SK-N-SH treated with all-trans-retinoic acid at 6 μM for 48 hours (cell line): ENCODE data around the gene IP6K3.

ENCODE experiments used
- ARNTL ChIP-seq: fragments of 450-650 bp; formaldehyde crosslinking; IDR thresholded peaks from 2 replicates; pipeline ENCODE4 v1.5.0; 2020; ENCODE audit warnings: low read depth, mild to moderate bottlenecking, moderate library complexity, borderline replicate concordance
- CSDC2 ChIP-seq: fragments of 250-450 bp; sonication (Bioruptor Pico); IDR thresholded peaks from 2 replicates; pipeline ENCODE4 v1.5.0; 2020; ENCODE audit warnings: mild to moderate bottlenecking, moderate library complexity
- GLIS3 ChIP-seq: fragments of 250-450 bp; sonication (Bioruptor Pico); IDR thresholded peaks from 2 replicates; pipeline ENCODE4 v1.5.0; 2020; ENCODE audit warnings: mild to moderate bottlenecking, moderate library complexity
- PPARA ChIP-seq: fragments of 250-450 bp; sonication (Bioruptor Pico); IDR thresholded peaks from 2 replicates; pipeline ENCODE4 v1.5.0; 2020; ENCODE audit warnings: mild to moderate bottlenecking, borderline replicate concordance
- ZFP3 ChIP-seq: fragments of 250-450 bp; sonication (Bioruptor Pico); IDR thresholded peaks from 2 replicates; pipeline ENCODE4 v1.5.0; 2020; ENCODE audit warnings: mild to moderate bottlenecking, moderate library complexity
- ZFP30 ChIP-seq: fragments of 450-650 bp; formaldehyde crosslinking; IDR thresholded peaks from 2 replicates; pipeline ENCODE4 v1.5.0; 2022; ENCODE audit warnings: mild to moderate bottlenecking, moderate library complexity
- TF ChIP-seq, protein P1 (sequence below): fragments of 250-450 bp; sonication (Bioruptor Pico); IDR thresholded peaks from 2 replicates; pipeline ENCODE4 v1.5.1; 2021; ENCODE audit warnings: mild to moderate bottlenecking, moderate library complexity
- TF ChIP-seq, protein P2 (sequence below): fragments of 250-450 bp; sonication (Bioruptor Pico); IDR thresholded peaks from 2 replicates; pipeline ENCODE4 v1.8.0; 2020; ENCODE audit warnings: mild to moderate bottlenecking, moderate library complexity, borderline replicate concordance
- TF ChIP-seq, protein P3 (sequence below): fragments of 250-450 bp; sonication (Bioruptor Pico); IDR thresholded peaks from 2 replicates; pipeline ENCODE4 v1.8.0; 2021; ENCODE audit warnings: low read depth, mild to moderate bottlenecking, moderate library complexity, borderline replicate concordance

DNA sequence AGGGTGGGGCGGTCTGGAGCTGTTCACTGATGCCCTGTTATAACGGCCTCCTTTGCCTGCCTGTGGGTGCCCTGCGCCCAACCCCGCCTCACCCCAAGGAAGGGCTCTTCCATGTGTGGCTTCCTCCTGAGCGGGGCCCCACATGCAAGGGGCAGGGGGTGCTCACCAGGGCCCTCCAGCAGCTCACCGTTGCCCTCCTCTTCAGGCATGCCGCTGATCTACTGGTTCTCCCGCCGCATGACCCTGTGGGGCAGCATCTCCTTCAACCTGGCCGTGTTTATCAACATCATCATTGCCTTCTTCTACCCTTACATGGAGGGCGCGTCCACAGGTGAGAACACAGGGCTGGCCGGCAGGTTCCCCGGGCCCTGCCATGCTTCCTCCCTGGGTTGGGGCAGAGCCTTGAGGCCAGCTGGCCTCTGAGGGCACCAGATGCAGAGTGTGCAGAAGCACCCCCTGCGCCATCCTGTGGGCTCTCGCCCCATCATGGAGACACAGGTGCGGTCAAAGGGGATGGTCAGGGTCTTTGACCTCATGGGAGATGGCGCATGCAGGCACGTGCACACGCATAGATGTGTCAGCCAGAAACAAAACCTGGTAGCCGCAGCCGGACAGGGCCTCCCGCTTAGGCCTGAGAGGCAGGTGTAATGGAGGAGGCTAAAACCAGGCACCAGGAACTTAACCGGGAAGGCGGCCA is 58.1 kb downstream of the IP6K3 start:
- TF ChIP-seq, protein P1, sequence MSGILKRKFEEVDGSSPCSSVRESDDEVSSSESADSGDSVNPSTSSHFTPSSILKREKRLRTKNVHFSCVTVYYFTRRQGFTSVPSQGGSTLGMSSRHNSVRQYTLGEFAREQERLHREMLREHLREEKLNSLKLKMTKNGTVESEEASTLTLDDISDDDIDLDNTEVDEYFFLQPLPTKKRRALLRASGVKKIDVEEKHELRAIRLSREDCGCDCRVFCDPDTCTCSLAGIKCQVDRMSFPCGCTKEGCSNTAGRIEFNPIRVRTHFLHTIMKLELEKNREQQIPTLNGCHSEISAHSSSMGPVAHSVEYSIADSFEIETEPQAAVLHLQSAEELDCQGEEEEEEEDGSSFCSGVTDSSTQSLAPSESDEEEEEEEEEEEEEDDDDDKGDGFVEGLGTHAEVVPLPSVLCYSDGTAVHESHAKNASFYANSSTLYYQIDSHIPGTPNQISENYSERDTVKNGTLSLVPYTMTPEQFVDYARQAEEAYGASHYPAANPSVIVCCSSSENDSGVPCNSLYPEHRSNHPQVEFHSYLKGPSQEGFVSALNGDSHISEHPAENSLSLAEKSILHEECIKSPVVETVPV (CRISPR knock-in tag): no peak
- TF ChIP-seq CSDC2 (CRISPR knock-in tag) (no peak), ZFP30 (no peak), ARNTL (CRISPR knock-in tag) (no peak), PPARA (CRISPR knock-in tag) (no peak), GLIS3 (CRISPR knock-in tag) (no peak), ZFP3 (CRISPR knock-in tag) (no peak)
- TF ChIP-seq, protein P2, sequence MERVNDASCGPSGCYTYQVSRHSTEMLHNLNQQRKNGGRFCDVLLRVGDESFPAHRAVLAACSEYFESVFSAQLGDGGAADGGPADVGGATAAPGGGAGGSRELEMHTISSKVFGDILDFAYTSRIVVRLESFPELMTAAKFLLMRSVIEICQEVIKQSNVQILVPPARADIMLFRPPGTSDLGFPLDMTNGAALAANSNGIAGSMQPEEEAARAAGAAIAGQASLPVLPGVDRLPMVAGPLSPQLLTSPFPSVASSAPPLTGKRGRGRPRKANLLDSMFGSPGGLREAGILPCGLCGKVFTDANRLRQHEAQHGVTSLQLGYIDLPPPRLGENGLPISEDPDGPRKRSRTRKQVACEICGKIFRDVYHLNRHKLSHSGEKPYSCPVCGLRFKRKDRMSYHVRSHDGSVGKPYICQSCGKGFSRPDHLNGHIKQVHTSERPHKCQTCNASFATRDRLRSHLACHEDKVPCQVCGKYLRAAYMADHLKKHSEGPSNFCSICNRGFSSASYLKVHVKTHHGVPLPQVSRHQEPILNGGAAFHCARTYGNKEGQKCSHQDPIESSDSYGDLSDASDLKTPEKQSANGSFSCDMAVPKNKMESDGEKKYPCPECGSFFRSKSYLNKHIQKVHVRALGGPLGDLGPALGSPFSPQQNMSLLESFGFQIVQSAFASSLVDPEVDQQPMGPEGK: no peak
- TF ChIP-seq, protein P3, sequence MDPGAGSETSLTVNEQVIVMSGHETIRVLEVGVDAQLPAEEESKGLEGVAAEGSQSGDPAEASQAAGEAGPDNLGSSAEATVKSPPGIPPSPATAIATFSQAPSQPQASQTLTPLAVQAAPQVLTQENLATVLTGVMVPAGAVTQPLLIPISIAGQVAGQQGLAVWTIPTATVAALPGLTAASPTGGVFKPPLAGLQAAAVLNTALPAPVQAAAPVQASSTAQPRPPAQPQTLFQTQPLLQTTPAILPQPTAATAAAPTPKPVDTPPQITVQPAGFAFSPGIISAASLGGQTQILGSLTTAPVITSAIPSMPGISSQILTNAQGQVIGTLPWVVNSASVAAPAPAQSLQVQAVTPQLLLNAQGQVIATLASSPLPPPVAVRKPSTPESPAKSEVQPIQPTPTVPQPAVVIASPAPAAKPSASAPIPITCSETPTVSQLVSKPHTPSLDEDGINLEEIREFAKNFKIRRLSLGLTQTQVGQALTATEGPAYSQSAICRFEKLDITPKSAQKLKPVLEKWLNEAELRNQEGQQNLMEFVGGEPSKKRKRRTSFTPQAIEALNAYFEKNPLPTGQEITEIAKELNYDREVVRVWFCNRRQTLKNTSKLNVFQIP (CRISPR knock-in tag): no peak
